Spleen (tissue), 11 donors: ENCODE data around the gene NTNG1. TPM values are rescaled to one million over a fixed set of nuclear protein-coding genes. Genes with fewer than 3 reads are reported as not detected.

Source experiments
- DNase-seq: peaks from one replicate; pipeline ENCODE4 v3.0.0-alpha.2; 2020
- H3K27ac ChIP-seq, 8 donors: fragments of 200-600 bp; sonication (generic) in 7 of 8; 1 replicate in 4 of 8; 2 replicates in 4 of 8; pipeline versions ENCODE4 v1.5.0 to v1.8.0; 2016 to 2021; ENCODE audit warnings: inconsistent platforms in 4 of 8, mild to moderate bottlenecking in 4 of 8, moderate library complexity in 1 of 8
- H3K27me3 ChIP-seq, 7 donors: fragments of 200-600 bp; sonication (generic) in 6 of 7; replicated peaks in 1 of 7; 1 replicate in 4 of 7; 2 replicates in 3 of 7; pipeline versions ENCODE4 v1.5.0 to v1.8.0; 2016 to 2021; ENCODE audit warnings: inconsistent platforms in 3 of 7, mild to moderate bottlenecking in 1 of 7
- H3K36me3 ChIP-seq, 6 donors: fragments of 200-600 bp; sonication (generic) in 5 of 6; 1 replicate in 4 of 6; 2 replicates in 2 of 6; pipeline versions ENCODE4 v1.5.0 to v1.8.0; 2016 to 2021; ENCODE audit warnings: inconsistent platforms in 2 of 6
- H3K4me1 ChIP-seq, 6 donors: fragments of 200-600 bp; sonication (generic) in 5 of 6; 1 replicate in 3 of 6; 2 replicates in 3 of 6; pipeline versions ENCODE4 v1.5.0 to v1.8.0; 2016 to 2021; ENCODE audit warnings: inconsistent platforms in 3 of 6
- H3K4me3 ChIP-seq, 8 donors: fragments of 200-600 bp; sonication (generic) in 7 of 8; 1 replicate in 4 of 8; 2 replicates in 4 of 8; pipeline versions ENCODE4 v1.5.0 to v1.8.0; 2016 to 2021; ENCODE audit warnings: inconsistent platforms in 4 of 8, mild to moderate bottlenecking in 4 of 8, moderate library complexity in 2 of 8
- H3K9me3 ChIP-seq, 8 donors: fragments of 200-600 bp; sonication (generic) in 7 of 8; 1 replicate in 4 of 8; 2 replicates in 4 of 8; pipeline versions ENCODE4 v1.5.0 to v1.8.0; 2016 to 2021; ENCODE audit warnings: inconsistent platforms in 4 of 8
- POLR2A ChIP-seq, 3 donors: fragments of 450-650 bp; IDR thresholded peaks; one replicate each; pipeline ENCODE4 v1.5.1; 2017; ENCODE audit warnings: antibody characterized with exemption in 3 of 3, mild to moderate bottlenecking in 1 of 3
- POLR2AphosphoS5 ChIP-seq, 3 donors: sonication (generic); formaldehyde crosslinking; IDR thresholded peaks; one replicate each; pipeline ENCODE4 v1.5.1; 2017; ENCODE audit warnings: antibody characterized with exemption in 3 of 3
- WGBS, 5 donors: extraction: QIAGEN DNeasy Blood & Tissue Kit in 3 of 5; methylation state at CpG; one replicate each; pipeline versions ENCODE4 v1.1.5 to v1.1.7; 2013 to 2018; 5-methylcytosine and 5-hydroxymethylcytosine counted together
- intact Hi-C: fragments of 100-400 bp; cut with DNase I; formaldehyde crosslinking; loops from one replicate; pipeline ENCODE4 v1.15.0; 2023; ENCODE audit warnings: low total_unique reads
- polyA plus RNA-seq, 3 donors: library from polyadenylated mRNA; stranded (reverse); fragments of 200-250 nt; gene quantifications; one replicate each; pipeline ENCODE4 v1.2.1, GENCODE V29; 2013
- total RNA-seq, 7 donors: library from RNA; depleted of rRNA in 3 of 7; stranded (reverse); fragments of >200 nt in 3 of 7; fragmentation: NEBNext Ultra II Directional in 4 of 7; extraction: Animal tissue kit (Norgen Biotek cat#: 25700) in 4 of 7; gene quantifications; one replicate each; pipeline versions ENCODE4 v1.1.0 to v1.2.1, GENCODE V29; 2016 to 2021
- TF ChIP-seq, protein P1 (sequence below), 11 experiments: fragments of 200-600 bp in 7 of 11; fragments of 450-650 bp in 4 of 11; sonication (generic) in 4 of 11; IDR thresholded peaks in 8 of 11; conservative IDR thresholded peaks in 3 of 11; 1 replicate in 7 of 11; 2 replicates in 4 of 11; pipeline versions ENCODE4 v1.4.0 to v1.8.0; 2016 to 2021; ENCODE audit warnings: antibody characterized with exemption in 11 of 11, inconsistent platforms in 4 of 11, mild to moderate bottlenecking in 1 of 11
- donor health status: healthy with polysubstance abuse.
- donor health status: DM: no; HTN: no; CAD: no; lungs with moderate emphysema.
- donor health status: DM: no; HTN: no; CAD: no.
- donor health status: Bipolar disorder and iron deficiency.
- donor health status: healthy.
- donor health status: DM: no; HTN: no; CAD: no.
- donor health status: DM: yes; HTN: yes; CAD: no.

The NTNG1 gene
- total and polyA plus RNA-seq, 10 donors = 0.11 to 2.0 (median 1.1) TPM

DNA sequence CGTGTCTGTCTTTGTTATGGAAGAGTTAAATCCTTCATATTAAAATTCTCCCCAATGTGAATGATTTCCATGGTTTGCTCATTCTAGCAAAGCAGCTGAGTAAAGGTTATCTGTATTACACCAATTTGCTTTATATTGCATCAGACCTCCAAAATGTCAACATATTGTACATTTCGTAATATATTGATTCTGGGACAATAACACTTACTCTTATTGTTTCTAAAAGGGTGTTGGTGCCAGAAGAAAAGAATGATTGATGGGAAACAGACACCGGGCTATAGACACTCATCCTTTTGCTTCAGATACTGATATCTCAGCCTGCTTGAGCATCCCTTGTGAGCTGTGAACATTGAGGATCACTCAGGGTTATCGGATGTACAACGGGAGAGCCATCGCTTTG, 7.0 kb downstream of the NTNG1 start:
- intact Hi-C loops = no loop called here
- TF ChIP-seq, protein P1, sequence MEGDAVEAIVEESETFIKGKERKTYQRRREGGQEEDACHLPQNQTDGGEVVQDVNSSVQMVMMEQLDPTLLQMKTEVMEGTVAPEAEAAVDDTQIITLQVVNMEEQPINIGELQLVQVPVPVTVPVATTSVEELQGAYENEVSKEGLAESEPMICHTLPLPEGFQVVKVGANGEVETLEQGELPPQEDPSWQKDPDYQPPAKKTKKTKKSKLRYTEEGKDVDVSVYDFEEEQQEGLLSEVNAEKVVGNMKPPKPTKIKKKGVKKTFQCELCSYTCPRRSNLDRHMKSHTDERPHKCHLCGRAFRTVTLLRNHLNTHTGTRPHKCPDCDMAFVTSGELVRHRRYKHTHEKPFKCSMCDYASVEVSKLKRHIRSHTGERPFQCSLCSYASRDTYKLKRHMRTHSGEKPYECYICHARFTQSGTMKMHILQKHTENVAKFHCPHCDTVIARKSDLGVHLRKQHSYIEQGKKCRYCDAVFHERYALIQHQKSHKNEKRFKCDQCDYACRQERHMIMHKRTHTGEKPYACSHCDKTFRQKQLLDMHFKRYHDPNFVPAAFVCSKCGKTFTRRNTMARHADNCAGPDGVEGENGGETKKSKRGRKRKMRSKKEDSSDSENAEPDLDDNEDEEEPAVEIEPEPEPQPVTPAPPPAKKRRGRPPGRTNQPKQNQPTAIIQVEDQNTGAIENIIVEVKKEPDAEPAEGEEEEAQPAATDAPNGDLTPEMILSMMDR (IDR thresholded peaks at IDR 0.05 in 8 of 11, conservative IDR thresholded peaks at IDR 0.05 in 3 of 11) = no peak
- Histone ChIP-seq H3K27ac (no peak overlapping the region), H3K36me3 (no peaks in the 10 kb centered on the region), H3K9me3 (no peaks in the 10 kb centered on the region), H3K4me1 (no peaks in the 10 kb centered on the region), H3K27me3 (peaks cover 0 to 11% (median 3%) of the 10 kb centered on the region in 7 donors), H3K4me3 (no peak overlapping the region)
- WGBS, 5 donors = 88 to 91% (median 89%) methylated on average over 6 of the region's 6 CpGs
- no peak for DNase-seq

DNA sequence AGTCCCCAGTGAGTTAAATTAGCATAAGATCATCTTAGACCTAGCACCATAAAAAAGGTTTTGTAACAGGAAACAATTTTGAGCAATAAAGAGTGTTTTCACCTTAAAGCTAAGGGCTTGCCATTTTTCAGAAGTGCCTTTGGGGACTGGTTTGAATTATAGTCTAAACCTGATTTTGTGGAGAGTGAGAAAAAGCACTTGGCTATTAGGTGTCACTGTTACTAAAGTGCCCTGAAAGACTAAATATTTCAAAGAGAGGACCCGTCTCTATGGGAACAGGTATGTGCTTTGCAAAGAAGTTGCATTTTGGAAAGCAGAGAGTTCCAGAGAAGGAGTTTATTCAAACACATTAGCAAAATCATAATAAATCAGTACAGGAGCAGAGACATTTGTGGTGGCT, 9.1 kb downstream of the NTNG1 start:
- intact Hi-C loops = no loop called here
- TF ChIP-seq POLR2AphosphoS5 (IDR thresholded peaks at IDR 0.05) = no peak
- no peak for TF ChIP-seq POLR2A (IDR thresholded peaks at IDR 0.05)
- TF ChIP-seq, protein P1 (IDR thresholded peaks at IDR 0.05 in 8 of 11, conservative IDR thresholded peaks at IDR 0.05 in 3 of 11) = no peak
- DNase-seq = no peak
- no peak overlapping the region for H3K27ac ChIP-seq
- 66 to 100% (median 85%) methylated on average over 1 of the region's 1 CpG for WGBS, 5 donors
- no peaks in the 10 kb centered on the region for H3K4me1 ChIP-seq
- no peaks in the 10 kb centered on the region for H3K36me3 ChIP-seq
- H3K4me3 ChIP-seq = no peak overlapping the region
- peaks cover 0 to 4% (median 0%) of the 10 kb centered on the region in 7 donors for H3K27me3 ChIP-seq
- H3K9me3 ChIP-seq = no peaks in the 10 kb centered on the region

DNA sequence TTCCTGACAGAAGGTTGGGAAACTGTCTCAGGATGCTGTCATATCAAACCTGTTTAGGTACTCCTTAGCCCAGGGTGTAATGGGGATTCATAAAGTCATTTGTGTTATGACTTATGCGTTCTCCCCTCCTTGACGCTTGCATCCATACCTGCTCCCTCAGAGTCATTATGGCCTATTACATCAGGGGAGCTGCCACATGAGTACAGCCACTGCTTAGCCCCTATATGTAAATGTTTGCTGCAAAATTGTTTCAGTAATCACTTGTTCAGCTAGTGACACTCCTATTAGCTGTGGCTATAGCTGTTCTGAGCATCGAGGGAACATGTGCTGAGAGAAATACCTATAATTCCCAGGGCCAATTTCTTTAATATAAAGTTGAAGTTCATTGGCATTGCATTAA, 10.5 kb downstream of the NTNG1 start:
- intact Hi-C loops = no loop called here
- TF ChIP-seq POLR2AphosphoS5 (IDR thresholded peaks at IDR 0.05) = no peak
- TF ChIP-seq, protein P1 (IDR thresholded peaks at IDR 0.05 in 8 of 11, conservative IDR thresholded peaks at IDR 0.05 in 3 of 11) = no peak
- TF ChIP-seq POLR2A (IDR thresholded peaks at IDR 0.05) = no peak

DNA sequence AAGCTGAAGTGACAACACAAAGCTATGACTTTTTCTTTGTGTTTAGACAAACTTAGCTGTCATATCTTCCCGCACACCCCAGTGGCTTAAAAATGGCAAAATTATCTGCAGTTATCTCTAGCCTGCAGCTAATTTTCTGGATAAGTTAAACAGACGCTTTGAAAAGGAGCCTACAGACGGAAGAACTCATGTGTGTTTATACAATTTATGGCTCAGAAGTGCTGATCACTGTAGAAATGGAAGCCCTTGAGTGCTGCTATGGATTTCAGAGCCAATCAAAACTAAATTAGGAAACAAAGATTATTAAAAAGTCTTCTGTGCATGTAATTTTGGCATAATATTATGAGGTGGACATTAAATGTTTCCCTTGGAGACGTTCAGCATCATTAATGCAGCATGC, 11.6 kb downstream of the NTNG1 start:
- TF ChIP-seq POLR2AphosphoS5 (IDR thresholded peaks at IDR 0.05) = no peak
- TF ChIP-seq POLR2A (IDR thresholded peaks at IDR 0.05) = no peak
- TF ChIP-seq, protein P1 (IDR thresholded peaks at IDR 0.05 in 8 of 11, conservative IDR thresholded peaks at IDR 0.05 in 3 of 11) = no peak
- no peak overlapping the region for H3K4me3 ChIP-seq
- peaks cover 0 to 3% (median 0%) of the 10 kb centered on the region in 7 donors for H3K27me3 ChIP-seq
- no peaks in the 10 kb centered on the region for H3K9me3 ChIP-seq
- DNase-seq = no peak
- H3K4me1 ChIP-seq = no peaks in the 10 kb centered on the region
- intact Hi-C loops = no loop called here
- 65 to 78% (median 74%) methylated on average over 4 of the region's 4 CpGs for WGBS, 5 donors
- no peaks in the 10 kb centered on the region for H3K36me3 ChIP-seq
- no peak overlapping the region for H3K27ac ChIP-seq

More for the DNA sequence above, 10.5 kb downstream of the NTNG1 start:
- Histone ChIP-seq H3K27me3 (peaks cover 0 to 4% (median 0%) of the 10 kb centered on the region in 7 donors), H3K4me1 (no peaks in the 10 kb centered on the region), H3K4me3 (no peak overlapping the region), H3K27ac (no peak overlapping the region), H3K36me3 (no peaks in the 10 kb centered on the region), H3K9me3 (no peaks in the 10 kb centered on the region)
- DNase-seq = no peak
- WGBS, 5 donors = 90 to 97% (median 93%) methylated on average over 3 of the region's 3 CpGs
